HepG2 (cell line): ENCODE results near the gene NAV2. TPM values are rescaled to one million over a fixed set of nuclear protein-coding genes. Genes with fewer than 3 reads are reported as not detected.

Experiments used
- ARID4A ChIP-seq: sonication (generic); formaldehyde crosslinking; IDR thresholded peaks from 2 replicates; pipeline ENCODE4 v1.5.0; 2020; ENCODE audit warnings: mild to moderate bottlenecking, missing genetic modification reagents, borderline replicate concordance
- FOXA1 ChIP-seq, 2 experiments: fragments of 450-650 bp in 1 of 2; sonication (generic) in 1 of 2; formaldehyde crosslinking in 1 of 2; IDR thresholded peaks; 2 replicates each; pipeline versions ENCODE4 v1.4.0 to v1.6.1; 2016 to 2020; ENCODE audit warnings: missing genetic modification reagents in 1 of 2
- FOXK1 ChIP-seq: sonication (generic); formaldehyde crosslinking; IDR thresholded peaks from 2 replicates; pipeline ENCODE4 v1.4.0; 2020; ENCODE audit warnings: low read depth, missing genetic modification reagents, borderline replicate concordance
- HMG20A ChIP-seq: IDR thresholded peaks from 2 replicates; pipeline ENCODE4 v1.6.1; 2016; ENCODE audit warnings: borderline replicate concordance
- HOMEZ ChIP-seq: IDR thresholded peaks from 2 replicates; pipeline ENCODE4 v1.6.1; 2016; ENCODE audit warnings: low read depth
- NCOA2 ChIP-seq: sonication (generic); formaldehyde crosslinking; IDR thresholded peaks from 2 replicates; pipeline ENCODE4 v1.8.0; 2022; ENCODE audit warnings: inconsistent platforms
- SOX13 ChIP-seq, 3 experiments: fragments of 450-650 bp in 1 of 3; sonication (generic) in 1 of 3; formaldehyde crosslinking in 1 of 3; IDR thresholded peaks in 2 of 3; conservative IDR thresholded peaks in 1 of 3; 2 replicates each; pipeline versions ENCODE4 v1.5.0 to v1.6.1; 2016 to 2020; ENCODE audit warnings: antibody characterized with exemption in 1 of 3, mild to moderate bottlenecking in 1 of 3, missing compliant biosample characterization in 1 of 3, missing genetic modification reagents in 1 of 3, moderate library complexity in 1 of 3
- TBX3 ChIP-seq: fragments of 450-650 bp; IDR thresholded peaks from 2 replicates; pipeline ENCODE4 v1.6.1; 2017; ENCODE audit warnings: antibody characterized with exemption, mild to moderate bottlenecking, inconsistent platforms, borderline replicate concordance
- TCF7 ChIP-seq: sonication (generic); IDR thresholded peaks from 2 replicates; pipeline ENCODE4 v1.6.1; 2016; ENCODE audit warnings: antibody characterized with exemption, low read depth
- TOE1 ChIP-seq: sonication (generic); formaldehyde crosslinking; IDR thresholded peaks from 2 replicates; pipeline ENCODE4 v1.4.0; 2020; ENCODE audit warnings: mild to moderate bottlenecking, missing genetic modification reagents
- ZBTB37 ChIP-seq: sonication (generic); formaldehyde crosslinking; IDR thresholded peaks from 2 replicates; pipeline ENCODE4 v1.4.0; 2020; ENCODE audit warnings: mild to moderate bottlenecking, missing genetic modification reagents
- polyA plus RNA-seq, 8 experiments: library from polyadenylated mRNA; depleted of rRNA in 3 of 8; stranded (reverse) in 7 of 8; unstranded in 1 of 8; fragments of >200 nt; fragmentation: Illumina TruSeq in 4 of 8; extraction: Trizol in 4 of 8; gene quantifications; 2 replicates each; pipeline versions ENCODE4 v1.2.1 to v1.2.3, GENCODE V29; 2011 to 2016; ENCODE audit warnings: low read depth in 4 of 8, missing spikeins in 1 of 8, mixed read lengths in 1 of 8; ENCODE audit not compliant: insufficient read depth in 1 of 8
- total RNA-seq, 5 experiments: library from RNA; depleted of rRNA; stranded (reverse); fragments of >200 nt; fragmentation: Illumina TruSeq; extraction: Trizol; gene quantifications; 2 replicates each; pipeline ENCODE4 v1.2.3, GENCODE V29; 2016; ENCODE audit warnings: low read depth in 1 of 5
- TF ChIP-seq, protein P1 (sequence below): sonication (generic); formaldehyde crosslinking; IDR thresholded peaks from 2 replicates; pipeline ENCODE4 v1.9.0; 2021; ENCODE audit warnings: missing genetic modification reagents, mild to moderate bottlenecking, borderline replicate concordance
- TF ChIP-seq, protein P2 (sequence below): IDR thresholded peaks from 2 replicates; pipeline ENCODE4 v1.6.1; 2012; ENCODE audit warnings: low read length, improper control_type of control experiment

NAV2 gene
- total and polyA plus RNA-seq, 2 of the 13 experiments (the other 11 are each of a cell fraction or from before 2014, with no cell fraction given), result 9.3 to 34.6 TPM

GRCh38 chr11:20031155-20032001, 318.7 kb downstream of the NAV2 start (continued):
- TF ChIP-seq ZBTB37 (CRISPR knock-in tag) (no peak), FOXK1 (CRISPR knock-in tag) (peak; percentile 22; the same call in 1 of the 2 replicates), TBX3 (peak; percentile 54; the same call in 1 of the 2 replicates), TOE1 (CRISPR knock-in tag) (no peak), NCOA2 (CRISPR knock-in tag) (peak; percentile 78; the same call in 1 of the 2 replicates), SOX13 (IDR thresholded peaks at IDR 0.05) (0 out of 2 replicates have a peak, but pooled peaks have one; percentile 27), SOX13 (CRISPR knock-in tag; conservative IDR thresholded peaks at IDR 0.05 in 1 of 2, IDR thresholded peaks at IDR 0.05 in 1 of 2) (peak in 1 of 2 experiments; percentile 73; a peak in 2 of 4 replicates), HOMEZ (CRISPR knock-in tag) (no peak), FOXA1 (IDR thresholded peaks at IDR 0.05) (peak; percentile 39; the same call in 1 of the 2 replicates), FOXA1 (CRISPR knock-in tag; IDR thresholded peaks at IDR 0.05) (peak; percentile 91), HMG20A (CRISPR knock-in tag) (peak; percentile 57; the same call in 1 of the 2 replicates), TCF7 (peak; percentile 84), ARID4A (CRISPR knock-in tag) (peak; percentile 16; the same call in 1 of the 2 replicates)
- TF ChIP-seq, protein P1, sequence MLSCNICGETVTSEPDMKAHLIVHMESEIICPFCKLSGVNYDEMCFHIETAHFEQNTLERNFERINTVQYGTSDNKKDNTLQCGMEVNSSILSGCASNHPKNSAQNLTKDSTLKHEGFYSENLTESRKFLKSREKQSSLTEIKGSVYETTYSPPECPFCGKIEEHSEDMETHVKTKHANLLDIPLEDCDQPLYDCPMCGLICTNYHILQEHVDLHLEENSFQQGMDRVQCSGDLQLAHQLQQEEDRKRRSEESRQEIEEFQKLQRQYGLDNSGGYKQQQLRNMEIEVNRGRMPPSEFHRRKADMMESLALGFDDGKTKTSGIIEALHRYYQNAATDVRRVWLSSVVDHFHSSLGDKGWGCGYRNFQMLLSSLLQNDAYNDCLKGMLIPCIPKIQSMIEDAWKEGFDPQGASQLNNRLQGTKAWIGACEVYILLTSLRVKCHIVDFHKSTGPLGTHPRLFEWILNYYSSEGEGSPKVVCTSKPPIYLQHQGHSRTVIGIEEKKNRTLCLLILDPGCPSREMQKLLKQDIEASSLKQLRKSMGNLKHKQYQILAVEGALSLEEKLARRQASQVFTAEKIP (CRISPR knock-in tag), result no peak
- TF ChIP-seq, protein P2, sequence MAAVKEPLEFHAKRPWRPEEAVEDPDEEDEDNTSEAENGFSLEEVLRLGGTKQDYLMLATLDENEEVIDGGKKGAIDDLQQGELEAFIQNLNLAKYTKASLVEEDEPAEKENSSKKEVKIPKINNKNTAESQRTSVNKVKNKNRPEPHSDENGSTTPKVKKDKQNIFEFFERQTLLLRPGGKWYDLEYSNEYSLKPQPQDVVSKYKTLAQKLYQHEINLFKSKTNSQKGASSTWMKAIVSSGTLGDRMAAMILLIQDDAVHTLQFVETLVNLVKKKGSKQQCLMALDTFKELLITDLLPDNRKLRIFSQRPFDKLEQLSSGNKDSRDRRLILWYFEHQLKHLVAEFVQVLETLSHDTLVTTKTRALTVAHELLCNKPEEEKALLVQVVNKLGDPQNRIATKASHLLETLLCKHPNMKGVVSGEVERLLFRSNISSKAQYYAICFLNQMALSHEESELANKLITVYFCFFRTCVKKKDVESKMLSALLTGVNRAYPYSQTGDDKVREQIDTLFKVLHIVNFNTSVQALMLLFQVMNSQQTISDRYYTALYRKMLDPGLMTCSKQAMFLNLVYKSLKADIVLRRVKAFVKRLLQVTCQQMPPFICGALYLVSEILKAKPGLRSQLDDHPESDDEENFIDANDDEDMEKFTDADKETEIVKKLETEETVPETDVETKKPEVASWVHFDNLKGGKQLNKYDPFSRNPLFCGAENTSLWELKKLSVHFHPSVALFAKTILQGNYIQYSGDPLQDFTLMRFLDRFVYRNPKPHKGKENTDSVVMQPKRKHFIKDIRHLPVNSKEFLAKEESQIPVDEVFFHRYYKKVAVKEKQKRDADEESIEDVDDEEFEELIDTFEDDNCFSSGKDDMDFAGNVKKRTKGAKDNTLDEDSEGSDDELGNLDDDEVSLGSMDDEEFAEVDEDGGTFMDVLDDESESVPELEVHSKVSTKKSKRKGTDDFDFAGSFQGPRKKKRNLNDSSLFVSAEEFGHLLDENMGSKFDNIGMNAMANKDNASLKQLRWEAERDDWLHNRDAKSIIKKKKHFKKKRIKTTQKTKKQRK, result no peak
